HepG2 (cell line): ENCODE data around the gene DGKD. TPM values are rescaled to one million over a fixed set of nuclear protein-coding genes. Genes with fewer than 3 reads are reported as not detected.
A peak's percentile ranks its signal among the peaks of the same experiment; 100 is the strongest.

Source experiments
- AGO1 ChIP-seq: fragments of 200-400 bp; formaldehyde crosslinking; IDR thresholded peaks from 2 replicates; pipeline ENCODE4 v1.6.1; 2017; ENCODE audit warnings: mild to moderate bottlenecking, low read depth, low read length, moderate library complexity; ENCODE audit not compliant: poor library complexity, severe bottlenecking
- ATF1 ChIP-seq: IDR thresholded peaks from 2 replicates; pipeline ENCODE4 v1.6.1; 2016; ENCODE audit warnings: mild to moderate bottlenecking, control low read depth
- ATM ChIP-seq: fragments of 450-650 bp; IDR thresholded peaks from 2 replicates; pipeline ENCODE4 v1.7.1; 2017; ENCODE audit warnings: mild to moderate bottlenecking, borderline replicate concordance
- CREB3 ChIP-seq: sonication (generic); formaldehyde crosslinking; IDR thresholded peaks from 2 replicates; pipeline ENCODE4 v1.5.0; 2020; ENCODE audit warnings: missing genetic modification reagents
- FOSL1 ChIP-seq: sonication (generic); formaldehyde crosslinking; IDR thresholded peaks from 2 replicates; pipeline ENCODE4 v1.9.0; 2021; ENCODE audit warnings: missing genetic modification reagents, borderline replicate concordance
- HMGA1 ChIP-seq: sonication (generic); formaldehyde crosslinking; conservative IDR thresholded peaks from 2 replicates; pipeline ENCODE4 v1.4.0; 2020; ENCODE audit warnings: missing genetic modification reagents
- HNF4A ChIP-seq: sonication (generic); formaldehyde crosslinking; IDR thresholded peaks from 2 replicates; pipeline ENCODE4 v1.4.0; 2020; ENCODE audit warnings: missing genetic modification reagents
- HOXA9 ChIP-seq: sonication (generic); formaldehyde crosslinking; IDR thresholded peaks from 2 replicates; pipeline ENCODE4 v1.8.1; 2022; ENCODE audit warnings: missing genetic modification reagents, mild to moderate bottlenecking, moderate library complexity, borderline replicate concordance
- HOXD1 ChIP-seq: sonication (generic); formaldehyde crosslinking; IDR thresholded peaks from 2 replicates; pipeline ENCODE4 v1.5.0; 2020; ENCODE audit warnings: missing genetic modification reagents
- IRF1 ChIP-seq: sonication (generic); formaldehyde crosslinking; IDR thresholded peaks from 2 replicates; pipeline ENCODE4 v1.4.0; 2020; ENCODE audit warnings: low read depth, mild to moderate bottlenecking, missing genetic modification reagents
- JARID2 ChIP-seq: sonication (generic); formaldehyde crosslinking; IDR thresholded peaks from 2 replicates; pipeline ENCODE4 v1.8.1; 2023; ENCODE audit warnings: missing genetic modification reagents, inconsistent platforms; ENCODE audit not compliant: insufficient replicate concordance
- MED1 ChIP-seq: sonication (generic); formaldehyde crosslinking; IDR thresholded peaks from 2 replicates; pipeline ENCODE4 v1.4.0; 2020; ENCODE audit warnings: missing genetic modification reagents
- NCOR1 ChIP-seq: fragments of 200-600 bp; sonication (generic); IDR thresholded peaks from 2 replicates; pipeline ENCODE4 v1.7.0; 2017; ENCODE audit warnings: antibody characterized with exemption, low read length, borderline replicate concordance
- NKX3-1 ChIP-seq: sonication (generic); formaldehyde crosslinking; IDR thresholded peaks from 2 replicates; pipeline ENCODE4 v1.5.0; 2020; ENCODE audit warnings: missing genetic modification reagents
- PHF21A ChIP-seq: sonication (generic); formaldehyde crosslinking; IDR thresholded peaks from 2 replicates; pipeline ENCODE4 v1.5.0; 2020; ENCODE audit warnings: mild to moderate bottlenecking, missing genetic modification reagents
- RNF219 ChIP-seq: sonication (generic); formaldehyde crosslinking; IDR thresholded peaks from 2 replicates; pipeline ENCODE4 v1.5.0; 2020; ENCODE audit warnings: mild to moderate bottlenecking, missing genetic modification reagents
- RORA ChIP-seq: sonication (generic); formaldehyde crosslinking; IDR thresholded peaks from 2 replicates; pipeline ENCODE4 v1.5.0; 2020; ENCODE audit warnings: mild to moderate bottlenecking, missing genetic modification reagents, moderate library complexity
- SMARCE1 ChIP-seq: fragments of 450-650 bp; IDR thresholded peaks from 2 replicates; pipeline ENCODE4 v1.6.1; 2017; ENCODE audit warnings: borderline replicate concordance
- ZNF143 ChIP-seq: sonication (generic); formaldehyde crosslinking; IDR thresholded peaks from 2 replicates; pipeline ENCODE4 v1.4.0; 2020; ENCODE audit warnings: missing genetic modification reagents
- ZNF263 ChIP-seq: sonication (generic); formaldehyde crosslinking; IDR thresholded peaks from 2 replicates; pipeline ENCODE4 v1.4.0; 2020; ENCODE audit warnings: missing genetic modification reagents
- ZNF414 ChIP-seq: sonication (generic); formaldehyde crosslinking; IDR thresholded peaks from 2 replicates; pipeline ENCODE4 v1.5.0; 2020; ENCODE audit warnings: missing genetic modification reagents
- ZNF484 ChIP-seq: sonication (generic); formaldehyde crosslinking; IDR thresholded peaks from 2 replicates; pipeline ENCODE4 v1.5.1; 2020; ENCODE audit warnings: mild to moderate bottlenecking, low read depth, missing genetic modification reagents, borderline replicate concordance
- ZNF704 ChIP-seq: sonication (generic); formaldehyde crosslinking; IDR thresholded peaks from 2 replicates; pipeline ENCODE4 v1.8.1; 2023; ENCODE audit warnings: mild to moderate bottlenecking, inconsistent platforms, moderate library complexity, missing genetic modification reagents, borderline replicate concordance
- ZNF816 ChIP-seq: sonication (generic); formaldehyde crosslinking; IDR thresholded peaks from 2 replicates; pipeline ENCODE4 v1.8.0; 2022; ENCODE audit warnings: missing genetic modification reagents, mild to moderate bottlenecking, borderline replicate concordance
- ZNF883 ChIP-seq: sonication (generic); formaldehyde crosslinking; IDR thresholded peaks from 2 replicates; pipeline ENCODE4 v1.5.1; 2020; ENCODE audit warnings: mild to moderate bottlenecking, missing genetic modification reagents; ENCODE audit errors: not compliant biosample characterization
- polyA plus RNA-seq, 8 experiments: library from polyadenylated mRNA; depleted of rRNA in 3 of 8; stranded (reverse) in 7 of 8; unstranded in 1 of 8; fragments of >200 nt; fragmentation: Illumina TruSeq in 4 of 8; extraction: Trizol in 4 of 8; gene quantifications; 2 replicates each; pipeline versions ENCODE4 v1.2.1 to v1.2.3, GENCODE V29; 2011 to 2016; ENCODE audit warnings: low read depth in 4 of 8, missing spikeins in 1 of 8, mixed read lengths in 1 of 8; ENCODE audit not compliant: insufficient read depth in 1 of 8
- total RNA-seq, 5 experiments: library from RNA; depleted of rRNA; stranded (reverse); fragments of >200 nt; fragmentation: Illumina TruSeq; extraction: Trizol; gene quantifications; 2 replicates each; pipeline ENCODE4 v1.2.3, GENCODE V29; 2016; ENCODE audit warnings: low read depth in 1 of 5

DGKD gene
- total and polyA plus RNA-seq, 2 of the 13 experiments (the other 11 are each of a cell fraction or from before 2014, with no cell fraction given) = 24.5 to 33.2 TPM

GRCh38 chr2:233353769-233354499 lies at the start of gene DGKD (continued):
- TF ChIP-seq ATF1 (CRISPR knock-in tag) (no peak), HOXD1 (CRISPR knock-in tag) (0 out of 2 replicates have a peak, but pooled peaks have one; percentile 66), ZNF143 (0 out of 2 replicates have a peak, but pooled peaks have one; percentile 30), RORA (no peak), ZNF414 (CRISPR knock-in tag) (no peak), IRF1 (CRISPR knock-in tag) (no peak), JARID2 (no peak), HNF4A (peak; percentile 70; the same call in 1 of the 2 replicates), CREB3 (CRISPR knock-in tag) (no peak), ZNF883 (CRISPR knock-in tag) (peak; percentile 2), ZNF704 (CRISPR knock-in tag) (no peak; the same call in 1 of the 2 replicates), ZNF816 (no peak; the same call in 1 of the 2 replicates), NKX3-1 (no peak; the same call in 1 of the 2 replicates), ATM (no peak), MED1 (CRISPR knock-in tag) (peak; percentile 48; the same call in 1 of the 2 replicates), AGO1 (no peak), RNF219 (CRISPR knock-in tag) (0 out of 2 replicates have a peak, but pooled peaks have one; percentile 46), HMGA1 (CRISPR knock-in tag) (no peak), ZNF484 (CRISPR knock-in tag) (no peak), HOXA9 (CRISPR knock-in tag) (no peak), SMARCE1 (no peak), FOSL1 (CRISPR knock-in tag) (no peak), ZNF263 (CRISPR knock-in tag) (peak; percentile 56), PHF21A (CRISPR knock-in tag) (peak; percentile 68), NCOR1 (no peak)
